ENCODE data around the gene PGLYRP1.

PGLYRP1 gene

GRCh38 chr19:45971260-45971902 is 51.5 kb downstream of the PGLYRP1 start:
- no peak for DNase-seq (ENCODE audit: low read depth in 1 of 2, low spot score in 1 of 2)

DNA sequence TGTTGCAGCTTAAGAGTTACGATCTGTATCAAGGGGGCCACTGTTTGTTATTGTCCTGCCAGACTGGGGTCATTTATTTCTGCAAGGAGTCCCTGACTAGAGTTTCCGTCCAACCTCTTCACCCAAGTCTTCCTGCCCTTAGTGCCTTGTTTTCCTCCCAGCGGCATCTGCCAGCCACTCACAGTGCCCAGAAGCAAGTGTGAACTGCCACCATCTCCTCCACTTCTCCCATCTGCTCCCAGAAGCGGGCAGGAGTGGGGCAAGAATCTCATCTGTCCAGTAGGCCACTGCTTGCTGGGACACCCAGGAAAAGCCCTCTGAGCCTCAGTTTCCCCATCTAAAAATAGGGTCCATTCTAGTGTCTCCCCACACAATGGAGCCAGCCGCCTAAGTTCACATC is 53.2 kb downstream of the PGLYRP1 start:
- no peak for DNase-seq (ENCODE audit: low read depth in 1 of 2, low spot score in 1 of 2)

All from activated CD4-positive, alpha-beta T cell treated with anti-CD3 and anti-CD28 coated beads, Interleukin-2, amount 50 U/mL, for 24 hours (primary cell).